ENCODE data around the gene CRACR2A. TPM values are rescaled to one million over a fixed set of nuclear protein-coding genes. Genes with fewer than 3 reads are reported as not detected.

CRACR2A gene
- total RNA-seq, 1 donor: 16.3 TPM

DNA sequence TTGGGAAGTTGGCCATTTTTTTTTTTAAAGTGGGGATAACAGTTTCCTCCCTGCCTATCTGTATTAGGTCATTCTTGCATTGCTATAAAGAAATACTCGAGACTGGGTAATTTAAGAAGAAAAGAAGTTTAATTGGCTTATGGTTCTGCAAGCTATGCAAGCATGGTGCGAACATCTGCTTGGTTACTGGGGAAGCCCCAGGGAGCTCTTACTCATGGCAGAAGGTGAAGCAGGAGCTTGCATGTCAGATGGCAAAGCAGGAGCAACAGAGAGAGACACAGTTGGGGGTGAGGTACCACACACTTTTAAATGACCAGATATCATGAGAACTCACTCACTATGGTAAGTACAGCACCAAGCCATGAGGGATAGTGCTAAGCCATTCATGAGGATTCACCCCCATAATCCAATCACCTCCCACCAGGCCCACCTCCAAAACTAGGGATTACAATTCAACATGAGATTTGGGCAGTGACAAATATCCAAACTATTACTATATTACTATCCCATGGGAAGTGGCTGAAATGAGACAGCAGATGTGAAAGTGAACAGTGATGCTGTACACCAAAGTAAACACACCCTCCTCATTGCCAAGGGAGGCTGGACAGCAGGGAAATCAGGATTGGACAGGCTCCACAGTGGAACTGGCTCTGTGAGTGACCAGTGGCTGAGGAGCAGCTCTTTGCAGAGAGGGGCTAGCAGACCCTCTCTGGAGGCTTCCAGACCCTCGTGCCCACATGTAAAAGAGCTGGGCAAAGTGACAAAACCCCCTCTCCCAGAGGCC, 40.5 kb downstream of the CRACR2A start:
- no peak for TF ChIP-seq CTCF (IDR thresholded peaks at IDR 0.05; ENCODE audit: extremely low read depth, low read depth, low read length)
- H3K4me1 ChIP-seq (ENCODE audit: insufficient read depth, low read length): no peaks in the 10 kb centered on the region

DNA sequence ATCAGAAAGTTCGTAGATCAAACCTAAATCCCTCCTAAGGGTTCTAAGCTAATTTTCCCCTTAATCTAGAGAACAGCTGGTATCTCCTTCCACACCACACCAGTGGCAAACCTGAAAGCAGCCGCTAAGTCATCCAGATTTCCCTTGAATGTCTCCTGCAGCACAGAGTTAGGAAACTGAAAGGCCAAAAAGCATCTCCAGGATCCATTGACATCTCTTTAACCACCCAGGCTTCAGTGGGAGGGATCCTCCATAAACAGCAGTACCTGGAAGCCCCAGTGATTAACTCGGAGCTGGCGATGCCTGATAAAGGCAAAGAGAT, 47.6 kb downstream of the CRACR2A start:
- H3K27ac ChIP-seq (ENCODE audit: low read depth, low read length): peak overlapping the region; percentile 81
- H3K27me3 ChIP-seq (ENCODE audit: insufficient read depth, low read length): no peaks in the 10 kb centered on the region
- no peak for TF ChIP-seq CTCF (IDR thresholded peaks at IDR 0.05; ENCODE audit: extremely low read depth, low read depth, low read length)
- H3K79me2 ChIP-seq (ENCODE audit: insufficient read depth, low read length): no peaks in the 10 kb centered on the region
- H3K4me2 ChIP-seq (ENCODE audit: insufficient read depth, low read length): peak overlapping the region; percentile 84
- H3K36me3 ChIP-seq (ENCODE audit: insufficient read depth, low read length): no peaks in the 10 kb centered on the region
- no peaks in the 10 kb centered on the region for H3K9me3 ChIP-seq (ENCODE audit: low read depth, low read length)
- no peaks in the 10 kb centered on the region for H4K20me1 ChIP-seq (ENCODE audit: insufficient read depth, low read length)
- peak overlapping the region; percentile 92 for H2AFZ ChIP-seq (ENCODE audit: low read length)
- H3K4me3 ChIP-seq (ENCODE audit: insufficient read depth, low read length): no peak overlapping the region
- H3K4me1 ChIP-seq (ENCODE audit: insufficient read depth, low read length): peaks cover 10% of the 10 kb centered on the region
- DNase-seq (ENCODE audit: insufficient read length, low spot score, missing footprints): no peak

More for the DNA sequence above, 40.5 kb downstream of the CRACR2A start:
- Histone ChIP-seq H3K4me3 (ENCODE audit: insufficient read depth, low read length) (no peak overlapping the region), H3K27ac (ENCODE audit: low read depth, low read length) (no peak overlapping the region), H3K4me2 (ENCODE audit: insufficient read depth, low read length) (no peak overlapping the region), H3K36me3 (ENCODE audit: insufficient read depth, low read length) (no peaks in the 10 kb centered on the region), H3K79me2 (ENCODE audit: insufficient read depth, low read length) (no peaks in the 10 kb centered on the region), H2AFZ (ENCODE audit: low read length) (no peak overlapping the region), H3K27me3 (ENCODE audit: insufficient read depth, low read length) (no peaks in the 10 kb centered on the region), H3K9me3 (ENCODE audit: low read depth, low read length) (no peaks in the 10 kb centered on the region), H4K20me1 (ENCODE audit: insufficient read depth, low read length) (peaks cover 4% of the 10 kb centered on the region)
- peak; percentile 39 for DNase-seq (ENCODE audit: insufficient read length, low spot score, missing footprints)

- H3K27ac ChIP-seq (ENCODE audit: low read depth, low read length): peak overlapping the region; percentile 81
- no peaks in the 10 kb centered on the region for H4K20me1 ChIP-seq (ENCODE audit: insufficient read depth, low read length)
- peaks cover 10% of the 10 kb centered on the region for H3K4me1 ChIP-seq (ENCODE audit: insufficient read depth, low read length)
- no peak for TF ChIP-seq CTCF (IDR thresholded peaks at IDR 0.05; ENCODE audit: extremely low read depth, low read depth, low read length)
- DNase-seq (ENCODE audit: insufficient read length, low spot score, missing footprints): peak; percentile 75
- peak overlapping the region; percentile 92 for H2AFZ ChIP-seq (ENCODE audit: low read length)
- no peaks in the 10 kb centered on the region for H3K9me3 ChIP-seq (ENCODE audit: low read depth, low read length)
- H3K27me3 ChIP-seq (ENCODE audit: insufficient read depth, low read length): no peaks in the 10 kb centered on the region
- H3K36me3 ChIP-seq (ENCODE audit: insufficient read depth, low read length): no peaks in the 10 kb centered on the region
- peak overlapping the region; percentile 84 for H3K4me2 ChIP-seq (ENCODE audit: insufficient read depth, low read length)
- peak overlapping the region; percentile 60 for H3K4me3 ChIP-seq (ENCODE audit: insufficient read depth, low read length)
- no peaks in the 10 kb centered on the region for H3K79me2 ChIP-seq (ENCODE audit: insufficient read depth, low read length)
Observed at GRCh38 chr12:3704512-3705353, 48.2 kb downstream of the CRACR2A start.

DNA sequence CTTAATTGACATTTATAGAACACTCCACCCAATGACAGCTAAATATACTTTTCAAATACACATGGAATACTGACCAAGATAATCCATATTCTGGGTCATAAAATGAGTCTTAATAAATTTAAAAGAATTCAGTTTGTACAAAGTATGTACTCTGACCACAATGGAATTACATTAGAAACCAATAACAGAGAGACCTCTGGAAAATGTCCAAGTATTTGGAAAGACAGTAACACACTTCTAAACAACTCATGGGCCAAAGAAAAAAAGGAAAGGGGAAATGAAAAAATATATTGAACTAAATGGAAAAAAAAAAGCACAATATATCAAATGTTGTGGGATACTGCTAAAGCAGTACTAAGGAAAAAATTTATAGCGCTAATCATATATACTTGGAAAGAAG, 52.0 kb downstream of the CRACR2A start:
- H3K4me2 ChIP-seq (ENCODE audit: insufficient read depth, low read length): no peak overlapping the region
- H3K27me3 ChIP-seq (ENCODE audit: insufficient read depth, low read length): no peaks in the 10 kb centered on the region
- no peaks in the 10 kb centered on the region for H3K9me3 ChIP-seq (ENCODE audit: low read depth, low read length)
- H3K79me2 ChIP-seq (ENCODE audit: insufficient read depth, low read length): no peaks in the 10 kb centered on the region
- no peak for DNase-seq (ENCODE audit: insufficient read length, low spot score, missing footprints)
- no peaks in the 10 kb centered on the region for H4K20me1 ChIP-seq (ENCODE audit: insufficient read depth, low read length)
- H3K36me3 ChIP-seq (ENCODE audit: insufficient read depth, low read length): peaks cover 6% of the 10 kb centered on the region
- TF ChIP-seq CTCF (IDR thresholded peaks at IDR 0.05; ENCODE audit: extremely low read depth, low read depth, low read length): no peak
- H3K4me3 ChIP-seq (ENCODE audit: insufficient read depth, low read length): no peak overlapping the region
- H2AFZ ChIP-seq (ENCODE audit: low read length): no peak overlapping the region
- peaks cover 34% of the 10 kb centered on the region for H3K4me1 ChIP-seq (ENCODE audit: insufficient read depth, low read length)
- no peak overlapping the region for H3K27ac ChIP-seq (ENCODE audit: low read depth, low read length)
